ENCODE data around the gene CERK. TPM values are rescaled to one million over a fixed set of nuclear protein-coding genes. Genes with fewer than 3 reads are reported as not detected.
A peak's percentile ranks its signal among the peaks of the same experiment; 100 is the strongest.

The CERK gene
- total and polyA plus RNA-seq, 2 of the 13 experiments (the other 11 are each of a cell fraction or from before 2014, with no cell fraction given) = 40.3 to 41.9 TPM

- no peak for TF ChIP-seq CENPX (CRISPR knock-in tag; IDR thresholded peaks at IDR 0.05)
- TF ChIP-seq NAIF1 (CRISPR knock-in tag; IDR thresholded peaks at IDR 0.05; ENCODE audit: borderline replicate concordance) = no peak
- TF ChIP-seq FOXM1 (CRISPR knock-in tag; IDR thresholded peaks at IDR 0.05) = no peak
- TF ChIP-seq ZBTB25 (CRISPR knock-in tag; IDR thresholded peaks at IDR 0.05) = peak; percentile 71; the same call in 1 of the 2 replicates
- peak; percentile 78 for TF ChIP-seq RXRA (CRISPR knock-in tag; IDR thresholded peaks at IDR 0.05)
- no peak for TF ChIP-seq RORA (CRISPR knock-in tag; IDR thresholded peaks at IDR 0.05)
- peak; percentile 83 for TF ChIP-seq WIZ (CRISPR knock-in tag; IDR thresholded peaks at IDR 0.05)
- peak; percentile 91 for TF ChIP-seq ZNF501 (CRISPR knock-in tag; IDR thresholded peaks at IDR 0.05)
- TF ChIP-seq EP300 (IDR thresholded peaks at IDR 0.05; ENCODE audit: low read depth in 2 of 2, low read length in 2 of 2) = peak in 1 of 2 experiments; percentile 49; a peak in 1 of 4 replicates
- peak; percentile 73 for TF ChIP-seq EP300 (CRISPR knock-in tag; IDR thresholded peaks at IDR 0.05; ENCODE audit: borderline replicate concordance)
- no peak for TF ChIP-seq TOPORS (CRISPR knock-in tag; IDR thresholded peaks at IDR 0.05)
- TF ChIP-seq TFDP1 (CRISPR knock-in tag; IDR thresholded peaks at IDR 0.05; ENCODE audit: borderline replicate concordance) = peak; percentile 78
- peak; percentile 90 for TF ChIP-seq HBP1 (CRISPR knock-in tag; IDR thresholded peaks at IDR 0.05; ENCODE audit: low read depth)
- peak; percentile 91 for TF ChIP-seq TARDBP (CRISPR knock-in tag; IDR thresholded peaks at IDR 0.05)
- TF ChIP-seq SOX5 (CRISPR knock-in tag; IDR thresholded peaks at IDR 0.05; ENCODE audit: borderline replicate concordance) = peak; percentile 72; the same call in 1 of the 2 replicates
- TF ChIP-seq RNF219 (CRISPR knock-in tag; IDR thresholded peaks at IDR 0.05) = no peak
- TF ChIP-seq ZNF510 (CRISPR knock-in tag; IDR thresholded peaks at IDR 0.05; ENCODE audit: low read depth) = peak; percentile 82
- no peak for TF ChIP-seq CENPT (CRISPR knock-in tag; IDR thresholded peaks at IDR 0.05; ENCODE audit: low read depth)
- TF ChIP-seq HOXA7 (CRISPR knock-in tag; IDR thresholded peaks at IDR 0.05) = no peak
- TF ChIP-seq MTF2 (CRISPR knock-in tag; IDR thresholded peaks at IDR 0.05; ENCODE audit: borderline replicate concordance) = no peak
- peak; percentile 46; the same call in 1 of the 2 replicates for TF ChIP-seq AKAP8 (CRISPR knock-in tag; IDR thresholded peaks at IDR 0.05)
- no peak for TF ChIP-seq HDAC6 (IDR thresholded peaks at IDR 0.05; ENCODE audit: low read depth, low read length)
- TF ChIP-seq TFDP2 (CRISPR knock-in tag; IDR thresholded peaks at IDR 0.05) = peak; percentile 58; the same call in 1 of the 2 replicates
These were observed 16.2 kb upstream of the CERK start (continued) for GRCh38 chr22:46754110-46754799.

Data from HepG2 (cell line).